ENCODE data around the gene BCKDHB. TPM values are rescaled to one million over a fixed set of nuclear protein-coding genes. Genes with fewer than 3 reads are reported as not detected.

Gene BCKDHB
- total RNA-seq, 1 donor from 2014 or later: 21.5 TPM

DNA sequence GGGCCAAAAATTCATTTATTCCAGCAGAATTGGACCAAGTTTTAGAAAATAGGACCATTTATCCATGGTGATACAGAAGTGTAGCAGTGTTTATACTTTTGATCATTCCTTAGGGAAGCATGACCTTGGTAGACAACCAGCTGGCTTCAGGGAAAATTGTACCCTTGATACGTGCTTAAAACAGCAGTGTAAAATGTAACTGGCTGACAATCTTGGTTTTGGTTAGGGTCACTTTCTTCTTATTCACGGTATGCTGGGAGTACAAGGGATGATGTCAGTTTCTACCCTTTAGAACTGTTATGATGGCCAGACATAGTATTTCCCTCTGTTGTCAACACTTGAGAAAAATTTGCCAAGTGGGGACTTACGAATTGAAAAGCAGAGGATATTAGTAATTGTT is 157.1 kb downstream of the BCKDHB start:
- Histone ChIP-seq H3K4me3 (ENCODE audit: low read depth, low read length) (no peak overlapping the region), H3K27me3 (ENCODE audit: control insufficient read depth, insufficient read depth, low read length) (no peaks in the 10 kb centered on the region), H3K36me3 (ENCODE audit: control insufficient read depth, insufficient read depth, low read length) (no peaks in the 10 kb centered on the region)
- TF ChIP-seq, protein P1, sequence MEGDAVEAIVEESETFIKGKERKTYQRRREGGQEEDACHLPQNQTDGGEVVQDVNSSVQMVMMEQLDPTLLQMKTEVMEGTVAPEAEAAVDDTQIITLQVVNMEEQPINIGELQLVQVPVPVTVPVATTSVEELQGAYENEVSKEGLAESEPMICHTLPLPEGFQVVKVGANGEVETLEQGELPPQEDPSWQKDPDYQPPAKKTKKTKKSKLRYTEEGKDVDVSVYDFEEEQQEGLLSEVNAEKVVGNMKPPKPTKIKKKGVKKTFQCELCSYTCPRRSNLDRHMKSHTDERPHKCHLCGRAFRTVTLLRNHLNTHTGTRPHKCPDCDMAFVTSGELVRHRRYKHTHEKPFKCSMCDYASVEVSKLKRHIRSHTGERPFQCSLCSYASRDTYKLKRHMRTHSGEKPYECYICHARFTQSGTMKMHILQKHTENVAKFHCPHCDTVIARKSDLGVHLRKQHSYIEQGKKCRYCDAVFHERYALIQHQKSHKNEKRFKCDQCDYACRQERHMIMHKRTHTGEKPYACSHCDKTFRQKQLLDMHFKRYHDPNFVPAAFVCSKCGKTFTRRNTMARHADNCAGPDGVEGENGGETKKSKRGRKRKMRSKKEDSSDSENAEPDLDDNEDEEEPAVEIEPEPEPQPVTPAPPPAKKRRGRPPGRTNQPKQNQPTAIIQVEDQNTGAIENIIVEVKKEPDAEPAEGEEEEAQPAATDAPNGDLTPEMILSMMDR (IDR thresholded peaks at IDR 0.05; ENCODE audit: insufficient read depth, low read length, poor library complexity, severe bottlenecking): no peak
- no peak for DNase-seq (ENCODE audit: low read depth)

DNA sequence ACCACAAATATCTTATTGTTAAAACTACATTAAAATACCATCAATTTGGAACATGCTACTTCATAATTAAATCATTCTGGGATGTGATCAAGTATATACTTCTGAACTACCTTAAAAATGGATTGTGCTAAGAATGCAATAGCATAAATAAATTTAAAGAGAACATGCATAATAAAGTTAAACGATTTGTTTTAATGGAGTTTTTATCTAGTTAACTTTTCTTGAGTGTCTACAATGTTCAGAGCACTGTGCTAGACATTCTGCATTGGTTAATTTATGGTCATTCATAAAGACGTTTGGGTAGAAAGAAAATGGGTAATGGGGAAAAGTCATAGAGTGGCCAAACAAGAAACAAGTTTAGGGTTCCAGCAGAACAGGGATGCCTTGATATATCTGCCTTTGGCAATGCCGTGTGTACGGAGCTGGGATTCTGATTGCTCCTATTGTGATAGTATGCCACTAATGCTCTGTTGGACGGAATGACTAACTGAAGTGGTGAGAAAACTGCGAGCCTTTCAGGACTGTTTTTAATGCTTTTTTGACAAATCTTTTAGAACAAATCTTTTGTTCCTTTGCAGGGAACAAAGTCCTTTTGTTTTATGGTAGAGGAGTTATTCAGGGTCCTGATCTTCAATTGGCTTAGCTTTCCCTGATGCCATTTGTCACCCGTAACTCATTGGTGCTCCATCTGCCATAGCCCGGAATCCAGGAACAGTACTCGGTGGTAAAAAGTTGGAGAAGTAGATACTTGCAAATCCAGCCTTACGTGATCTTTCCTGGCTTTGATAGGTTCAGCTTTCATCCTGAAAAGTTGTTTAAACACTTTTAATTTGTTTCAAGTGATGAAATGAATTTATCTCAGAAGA is 162.6 kb downstream of the BCKDHB start:
- no peak for DNase-seq (ENCODE audit: low read depth)
- H3K27me3 ChIP-seq (ENCODE audit: control insufficient read depth, insufficient read depth, low read length): no peaks in the 10 kb centered on the region
- no peak overlapping the region for H3K4me3 ChIP-seq (ENCODE audit: low read depth, low read length)
- TF ChIP-seq, protein P1 (IDR thresholded peaks at IDR 0.05; ENCODE audit: insufficient read depth, low read length, poor library complexity, severe bottlenecking): no peak
- no peaks in the 10 kb centered on the region for H3K36me3 ChIP-seq (ENCODE audit: control insufficient read depth, insufficient read depth, low read length)

DNA sequence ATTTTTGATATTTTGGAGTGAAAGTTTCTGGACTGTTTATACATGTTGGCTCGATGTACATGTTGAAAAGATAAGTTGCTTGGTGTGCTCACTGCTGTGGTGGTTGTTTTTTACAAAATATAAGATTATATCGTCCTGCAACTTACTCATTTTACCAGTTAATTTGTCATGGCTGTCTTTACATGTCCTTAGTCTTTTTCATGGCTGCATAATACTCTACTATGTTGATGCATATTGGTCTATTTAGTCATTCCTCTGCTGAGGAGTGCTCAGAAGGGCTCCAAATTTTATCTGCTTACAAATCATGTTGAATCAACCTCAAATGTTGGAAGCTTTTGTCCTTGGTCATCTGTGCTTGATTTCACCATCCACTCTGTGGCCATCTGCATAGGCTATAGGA is 164.6 kb downstream of the BCKDHB start:
- Histone ChIP-seq H3K36me3 (ENCODE audit: control insufficient read depth, insufficient read depth, low read length) (no peaks in the 10 kb centered on the region), H3K4me3 (ENCODE audit: low read depth, low read length) (no peak overlapping the region), H3K27me3 (ENCODE audit: control insufficient read depth, insufficient read depth, low read length) (no peaks in the 10 kb centered on the region)
- no peak for DNase-seq (ENCODE audit: low read depth)
- TF ChIP-seq, protein P1 (IDR thresholded peaks at IDR 0.05; ENCODE audit: insufficient read depth, low read length, poor library complexity, severe bottlenecking): no peak

DNA sequence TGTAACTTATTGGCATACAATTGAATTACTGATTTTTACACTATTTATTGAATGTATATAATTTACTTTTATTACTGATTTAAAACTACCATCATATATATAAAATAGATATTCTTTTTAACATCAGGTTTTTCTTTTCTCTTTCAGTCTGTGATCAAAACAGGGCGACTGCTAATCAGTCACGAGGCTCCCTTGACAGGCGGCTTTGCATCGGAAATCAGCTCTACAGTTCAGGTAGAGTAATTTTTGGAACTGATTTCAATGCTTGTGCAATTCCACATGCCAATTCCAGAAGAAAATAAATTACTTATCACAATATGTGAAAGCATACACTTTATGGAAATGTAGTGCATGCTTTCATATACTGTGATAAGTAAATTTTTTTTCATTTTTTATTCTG is 166.5 kb downstream of the BCKDHB start:
- no peaks in the 10 kb centered on the region for H3K27me3 ChIP-seq (ENCODE audit: control insufficient read depth, insufficient read depth, low read length)
- H3K36me3 ChIP-seq (ENCODE audit: control insufficient read depth, insufficient read depth, low read length): no peaks in the 10 kb centered on the region
- DNase-seq (ENCODE audit: low read depth): no peak
- TF ChIP-seq, protein P1 (IDR thresholded peaks at IDR 0.05; ENCODE audit: insufficient read depth, low read length, poor library complexity, severe bottlenecking): no peak
- no peak overlapping the region for H3K4me3 ChIP-seq (ENCODE audit: low read depth, low read length)

DNA sequence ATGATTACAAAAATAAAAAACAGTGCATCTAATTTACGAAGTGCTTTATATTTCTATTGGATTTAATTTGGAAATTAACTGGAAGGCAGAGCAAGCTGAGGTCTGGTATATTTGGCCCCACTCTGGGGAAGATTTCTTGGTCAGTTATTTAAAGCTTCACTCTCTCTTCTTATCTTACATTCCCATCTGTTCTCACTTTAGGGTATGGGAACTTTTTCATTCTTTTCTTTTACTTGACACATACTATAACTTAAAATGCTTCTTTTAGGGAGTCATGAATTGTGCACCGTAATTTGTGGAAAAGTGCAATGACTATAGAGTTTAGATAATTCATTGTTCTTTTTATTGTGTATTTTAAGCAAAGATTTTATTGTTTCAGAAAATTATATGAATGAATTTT is 170.4 kb downstream of the BCKDHB start:
- Histone ChIP-seq H3K36me3 (ENCODE audit: control insufficient read depth, insufficient read depth, low read length) (no peaks in the 10 kb centered on the region), H3K27me3 (ENCODE audit: control insufficient read depth, insufficient read depth, low read length) (no peaks in the 10 kb centered on the region), H3K4me3 (ENCODE audit: low read depth, low read length) (no peak overlapping the region)
- TF ChIP-seq, protein P1 (IDR thresholded peaks at IDR 0.05; ENCODE audit: insufficient read depth, low read length, poor library complexity, severe bottlenecking): no peak
- DNase-seq (ENCODE audit: low read depth): no peak

DNA sequence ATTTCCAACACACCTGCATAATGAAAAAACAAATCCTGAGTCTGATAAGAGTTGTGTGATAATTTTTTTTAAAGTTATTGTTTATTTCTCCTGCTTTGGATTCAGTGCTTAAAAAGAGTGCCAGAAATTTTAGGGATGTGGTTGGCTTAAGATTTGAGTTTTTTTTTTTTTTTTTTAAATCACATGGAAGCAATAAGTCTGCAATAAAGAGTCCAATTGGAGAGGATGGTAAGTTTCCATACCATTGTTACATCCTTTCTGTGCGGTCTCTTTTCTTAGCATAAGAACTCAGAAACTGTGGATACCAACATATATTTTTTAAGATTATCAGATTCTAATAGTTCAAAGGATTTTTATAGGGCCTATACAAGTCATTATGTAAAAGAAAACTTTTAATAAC is 171.0 kb downstream of the BCKDHB start:
- Histone ChIP-seq H3K27me3 (ENCODE audit: control insufficient read depth, insufficient read depth, low read length) (no peaks in the 10 kb centered on the region), H3K4me3 (ENCODE audit: low read depth, low read length) (no peak overlapping the region), H3K36me3 (ENCODE audit: control insufficient read depth, insufficient read depth, low read length) (no peaks in the 10 kb centered on the region)
- DNase-seq (ENCODE audit: low read depth): no peak
- TF ChIP-seq, protein P1 (IDR thresholded peaks at IDR 0.05; ENCODE audit: insufficient read depth, low read length, poor library complexity, severe bottlenecking): no peak

Data from kidney epithelial cell (primary cell).